ENCODE results near the gene ADGRG7. TPM values are rescaled to one million over a fixed set of nuclear protein-coding genes. Genes with fewer than 3 reads are reported as not detected.

The ADGRG7 gene
- total RNA-seq, 2 donors from 2014 or later: not detected

DNA sequence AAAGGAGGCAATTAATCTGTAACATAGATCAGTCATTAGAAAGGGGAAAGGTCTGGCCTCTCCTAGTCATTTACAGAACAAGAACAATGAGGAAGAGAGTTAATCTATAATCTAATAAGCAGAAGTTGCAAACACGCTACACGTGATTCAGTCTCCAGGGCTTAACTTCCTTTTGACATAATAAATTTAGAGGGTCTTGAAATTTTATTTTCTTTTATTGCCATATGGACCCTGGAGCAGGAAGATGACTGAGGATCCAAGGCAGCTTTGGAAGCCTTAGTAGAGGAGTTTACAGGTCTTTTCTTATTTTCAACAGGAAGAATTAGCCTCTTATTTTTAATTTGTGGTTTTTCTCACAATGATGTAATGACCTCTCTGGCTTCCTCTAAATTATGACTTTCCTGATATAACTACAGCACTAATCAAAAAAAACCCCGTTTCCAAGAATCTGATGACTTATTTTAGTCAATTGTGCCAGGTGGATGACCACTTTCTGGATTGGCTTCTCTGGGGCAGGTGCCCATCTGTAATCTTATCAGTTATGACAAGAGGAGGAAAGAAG lies 32.2 kb downstream of the ADGRG7 start:
- H3K4me3 ChIP-seq: no peak overlapping the region
- no peaks in the 10 kb centered on the region for H3K4me1 ChIP-seq (ENCODE audit: control insufficient read depth in 1 of 2, low read depth in 2 of 2)
- no peaks in the 10 kb centered on the region for H3K27me3 ChIP-seq (replicated peaks; ENCODE audit: insufficient read depth)
- no peak for TF ChIP-seq CTCF (IDR thresholded peaks at IDR 0.05)
- DNase-seq (ENCODE audit: low spot score): no peak
- H3K36me3 ChIP-seq: no peaks in the 10 kb centered on the region
- ATAC-seq (ENCODE audit: insufficient number of reproducible peaks, low FRiP score, low read depth): no peak
- H3K27ac ChIP-seq: no peak overlapping the region
- no peaks in the 10 kb centered on the region for H3K9me3 ChIP-seq

DNA sequence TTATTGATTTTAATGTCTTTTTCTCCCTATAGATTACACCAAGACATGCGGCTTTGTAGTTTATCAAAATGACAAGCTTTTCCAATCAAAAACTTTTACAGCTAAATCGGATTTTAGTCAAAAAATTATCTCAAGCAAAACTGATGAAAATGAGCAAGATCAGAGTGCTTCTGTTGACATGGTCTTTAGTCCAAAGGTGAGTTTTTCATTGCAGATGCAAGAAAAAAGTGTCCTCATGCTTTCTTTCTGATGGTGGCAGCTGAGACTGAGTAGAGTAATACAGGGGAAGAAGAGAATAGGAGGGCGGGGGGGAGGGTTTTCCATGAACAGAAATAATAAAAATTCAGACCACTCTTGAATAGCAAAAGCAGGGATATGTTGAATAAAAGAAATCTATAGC lies 36.5 kb downstream of the ADGRG7 start:
- no peak for ATAC-seq (ENCODE audit: insufficient number of reproducible peaks, low FRiP score, low read depth)
- H3K27ac ChIP-seq: no peak overlapping the region
- no peak overlapping the region for H3K4me3 ChIP-seq
- DNase-seq (ENCODE audit: low spot score): no peak
- no peaks in the 10 kb centered on the region for H3K36me3 ChIP-seq
- no peaks in the 10 kb centered on the region for H3K9me3 ChIP-seq
- no peaks in the 10 kb centered on the region for H3K27me3 ChIP-seq (replicated peaks; ENCODE audit: insufficient read depth)
- no peak for TF ChIP-seq CTCF (IDR thresholded peaks at IDR 0.05)
- no peaks in the 10 kb centered on the region for H3K4me1 ChIP-seq (ENCODE audit: control insufficient read depth in 1 of 2, low read depth in 2 of 2)

- Histone ChIP-seq H3K36me3 (no peaks in the 10 kb centered on the region), H3K9me3 (no peaks in the 10 kb centered on the region), H3K4me1 (ENCODE audit: control insufficient read depth in 1 of 2, low read depth in 2 of 2) (no peaks in the 10 kb centered on the region), H3K27me3 (replicated peaks; ENCODE audit: insufficient read depth) (no peaks in the 10 kb centered on the region), H3K27ac (no peak overlapping the region), H3K4me3 (no peak overlapping the region)
- TF ChIP-seq CTCF (IDR thresholded peaks at IDR 0.05): no peak
- DNase-seq (ENCODE audit: low spot score) (no peak), ATAC-seq (ENCODE audit: insufficient number of reproducible peaks, low FRiP score, low read depth) (no peak)
Measured at GRCh38 chr3:100647171-100647570, 37.8 kb downstream of the ADGRG7 start.

DNA sequence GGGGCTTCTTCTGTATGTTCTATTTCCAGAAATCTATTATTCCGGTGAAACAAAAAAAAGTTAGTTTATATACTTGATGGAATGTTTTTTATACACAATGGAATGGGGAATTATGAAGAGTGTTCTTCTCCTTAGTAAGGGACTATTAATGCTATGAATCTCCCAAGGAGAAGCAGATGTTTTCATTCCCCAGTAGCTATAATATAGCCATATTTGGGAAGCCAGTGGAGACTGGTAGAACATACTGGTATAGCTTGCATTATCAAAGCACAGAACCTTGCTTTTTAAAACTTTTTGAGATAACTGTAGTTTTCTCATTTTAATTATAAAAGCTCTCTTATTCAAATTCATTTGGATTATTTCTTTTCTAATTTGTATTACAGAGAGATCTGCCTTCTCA lies 38.3 kb downstream of the ADGRG7 start:
- H3K27me3 ChIP-seq (replicated peaks; ENCODE audit: insufficient read depth): no peaks in the 10 kb centered on the region
- no peaks in the 10 kb centered on the region for H3K9me3 ChIP-seq
- H3K36me3 ChIP-seq: no peaks in the 10 kb centered on the region
- DNase-seq (ENCODE audit: low spot score): no peak
- no peak for ATAC-seq (ENCODE audit: insufficient number of reproducible peaks, low FRiP score, low read depth)
- no peak overlapping the region for H3K4me3 ChIP-seq
- no peaks in the 10 kb centered on the region for H3K4me1 ChIP-seq (ENCODE audit: control insufficient read depth in 1 of 2, low read depth in 2 of 2)
- no peak for TF ChIP-seq CTCF (IDR thresholded peaks at IDR 0.05)
- no peak overlapping the region for H3K27ac ChIP-seq

GRCh38 chr3:100650651-100651619 lies 41.5 kb downstream of the ADGRG7 start:
- Histone ChIP-seq H3K4me1 (ENCODE audit: control insufficient read depth in 1 of 2, low read depth in 2 of 2) (no peaks in the 10 kb centered on the region), H3K9me3 (no peaks in the 10 kb centered on the region), H3K27ac (no peak overlapping the region), H3K27me3 (replicated peaks; ENCODE audit: insufficient read depth) (no peaks in the 10 kb centered on the region), H3K4me3 (no peak overlapping the region), H3K36me3 (no peaks in the 10 kb centered on the region)
- no peak for TF ChIP-seq CTCF (IDR thresholded peaks at IDR 0.05)
- DNase-seq (ENCODE audit: low spot score) (no peak), ATAC-seq (ENCODE audit: insufficient number of reproducible peaks, low FRiP score, low read depth) (peak; percentile 24)

All from thoracic aorta (tissue), 2 donors.